Rectal smooth muscle tissue (tissue), 1 donor: ENCODE results near the gene PGBD5.

Experiments
- H3K27ac ChIP-seq: one replicate; pipeline ENCODE4 v1.7.0; 2013; ENCODE audit warnings: low read depth, low read length, inconsistent platforms
- H3K27me3 ChIP-seq: one replicate; pipeline ENCODE4 v1.7.0; 2013; ENCODE audit warnings: low read length; ENCODE audit not compliant: control insufficient read depth, insufficient read depth
- H3K36me3 ChIP-seq: one replicate; pipeline ENCODE4 v1.7.0; 2013; ENCODE audit warnings: low read length; ENCODE audit not compliant: control insufficient read depth, insufficient read depth
- H3K4me1 ChIP-seq: one replicate; pipeline ENCODE4 v1.7.0; 2013; ENCODE audit warnings: low read length; ENCODE audit not compliant: control insufficient read depth, insufficient read depth
- H3K4me3 ChIP-seq: one replicate; pipeline ENCODE4 v1.7.0; 2013; ENCODE audit warnings: low read length
- H3K9ac ChIP-seq: one replicate; pipeline ENCODE4 v1.7.0; 2013; ENCODE audit warnings: low read length

Gene PGBD5

DNA sequence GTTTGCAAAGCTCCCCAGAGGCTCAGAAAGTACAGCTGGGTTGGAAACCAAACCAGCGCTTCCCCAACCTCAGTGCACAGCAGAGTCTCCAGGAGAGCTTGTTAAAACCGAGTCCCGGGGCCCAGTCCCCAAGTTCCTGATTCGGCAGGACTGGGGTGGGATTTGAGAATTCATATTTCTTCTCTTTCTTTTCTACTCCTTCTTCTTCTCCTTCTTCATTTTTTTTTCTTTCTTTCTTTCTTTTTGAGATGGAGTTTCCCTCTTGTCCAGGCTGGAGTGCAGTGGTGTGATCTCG is 136.8 kb downstream of the PGBD5 start:
- H3K9ac ChIP-seq, result no peak overlapping the region
- no peaks in the 10 kb centered on the region for H3K4me1 ChIP-seq
- H3K36me3 ChIP-seq, result no peaks in the 10 kb centered on the region
- H3K27me3 ChIP-seq, result no peaks in the 10 kb centered on the region
- no peak overlapping the region for H3K4me3 ChIP-seq
- H3K27ac ChIP-seq, result no peak overlapping the region

DNA sequence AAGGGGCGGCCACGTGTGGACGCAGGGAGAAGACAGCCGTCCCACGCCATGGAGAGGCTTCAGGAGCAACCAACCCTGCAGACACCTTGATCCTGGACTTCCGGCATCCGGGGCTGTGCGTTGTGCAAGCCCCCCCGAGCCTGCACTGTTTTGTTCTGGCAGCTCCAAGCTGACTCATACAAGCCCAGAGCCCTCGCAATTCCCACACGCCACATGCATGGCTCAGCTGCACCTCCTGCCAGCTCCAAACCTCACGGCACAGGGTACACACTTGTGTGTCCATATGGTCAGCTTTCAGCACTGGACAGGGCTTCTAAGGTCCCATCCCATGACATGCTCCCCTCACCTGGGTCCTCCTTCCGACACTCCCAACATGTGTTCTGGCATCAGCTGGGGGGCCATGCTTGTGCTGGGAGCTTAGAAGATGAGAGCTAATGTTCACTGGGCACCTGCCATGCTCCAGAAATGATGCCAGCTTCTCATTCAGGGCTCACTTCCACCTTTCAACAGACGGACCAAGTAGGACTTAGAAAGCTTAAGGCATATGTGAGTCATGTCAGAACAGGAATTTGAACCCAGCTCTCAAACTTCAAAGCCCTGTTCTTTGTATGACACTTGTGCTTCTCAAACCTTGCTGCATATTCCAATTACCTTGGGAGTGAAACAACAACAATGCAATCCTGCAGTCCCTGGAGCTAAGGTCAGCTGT is 137.3 kb downstream of the PGBD5 start:
- no peaks in the 10 kb centered on the region for H3K27me3 ChIP-seq
- no peak overlapping the region for H3K9ac ChIP-seq
- H3K4me1 ChIP-seq, result no peaks in the 10 kb centered on the region
- H3K27ac ChIP-seq, result no peak overlapping the region
- H3K36me3 ChIP-seq, result no peaks in the 10 kb centered on the region
- H3K4me3 ChIP-seq, result no peak overlapping the region

GRCh38 chr1:230287674-230288315 is 138.3 kb downstream of the PGBD5 start:
- no peaks in the 10 kb centered on the region for H3K36me3 ChIP-seq
- H3K9ac ChIP-seq, result no peak overlapping the region
- no peaks in the 10 kb centered on the region for H3K27me3 ChIP-seq
- no peaks in the 10 kb centered on the region for H3K4me1 ChIP-seq
- H3K27ac ChIP-seq, result no peak overlapping the region
- H3K4me3 ChIP-seq, result no peak overlapping the region

GRCh38 chr1:230286890-230287269 is 139.3 kb downstream of the PGBD5 start:
- no peak overlapping the region for H3K4me3 ChIP-seq
- no peak overlapping the region for H3K9ac ChIP-seq
- no peaks in the 10 kb centered on the region for H3K36me3 ChIP-seq
- no peak overlapping the region for H3K27ac ChIP-seq
- H3K27me3 ChIP-seq, result no peaks in the 10 kb centered on the region
- no peaks in the 10 kb centered on the region for H3K4me1 ChIP-seq

- H3K4me1 ChIP-seq, result no peaks in the 10 kb centered on the region
- no peak overlapping the region for H3K27ac ChIP-seq
- H3K27me3 ChIP-seq, result no peaks in the 10 kb centered on the region
- no peak overlapping the region for H3K9ac ChIP-seq
- no peaks in the 10 kb centered on the region for H3K36me3 ChIP-seq
- H3K4me3 ChIP-seq, result no peak overlapping the region
These were observed 139.8 kb downstream of the PGBD5 start for GRCh38 chr1:230286166-230286889.

- no peaks in the 10 kb centered on the region for H3K4me1 ChIP-seq
- no peaks in the 10 kb centered on the region for H3K27me3 ChIP-seq
- no peak overlapping the region for H3K27ac ChIP-seq
- no peak overlapping the region for H3K9ac ChIP-seq
- no peaks in the 10 kb centered on the region for H3K36me3 ChIP-seq
- H3K4me3 ChIP-seq, result no peak overlapping the region
These were observed 140.8 kb downstream of the PGBD5 start for GRCh38 chr1:230285351-230285750.

GRCh38 chr1:230284891-230285290 is 141.2 kb downstream of the PGBD5 start:
- Histone ChIP-seq H3K4me1 (no peaks in the 10 kb centered on the region), H3K9ac (no peak overlapping the region), H3K27me3 (no peaks in the 10 kb centered on the region), H3K36me3 (no peaks in the 10 kb centered on the region), H3K27ac (no peak overlapping the region), H3K4me3 (no peak overlapping the region)

DNA sequence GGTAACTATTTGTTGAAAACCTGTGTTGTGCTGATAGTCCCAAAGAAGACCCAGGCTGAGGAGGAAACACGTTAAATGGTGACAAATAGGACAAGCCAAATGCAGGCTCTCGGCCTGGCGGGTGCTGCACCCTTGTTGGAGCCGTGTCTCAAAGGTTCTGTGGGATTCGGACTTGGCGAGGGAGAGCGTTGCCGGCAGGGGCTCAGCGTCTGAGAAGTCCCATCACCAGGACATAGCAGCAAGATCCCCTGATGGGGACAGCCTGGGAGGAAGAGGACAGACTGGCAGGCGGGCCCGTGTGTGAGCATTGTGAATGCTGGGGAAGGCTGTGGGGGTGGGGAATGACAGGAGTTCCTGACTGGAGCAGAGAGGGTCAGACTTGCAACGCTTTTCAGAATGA is 142.5 kb downstream of the PGBD5 start:
- no peaks in the 10 kb centered on the region for H3K27me3 ChIP-seq
- no peaks in the 10 kb centered on the region for H3K36me3 ChIP-seq
- no peak overlapping the region for H3K9ac ChIP-seq
- H3K27ac ChIP-seq, result no peak overlapping the region
- H3K4me3 ChIP-seq, result no peak overlapping the region
- H3K4me1 ChIP-seq, result no peaks in the 10 kb centered on the region

DNA sequence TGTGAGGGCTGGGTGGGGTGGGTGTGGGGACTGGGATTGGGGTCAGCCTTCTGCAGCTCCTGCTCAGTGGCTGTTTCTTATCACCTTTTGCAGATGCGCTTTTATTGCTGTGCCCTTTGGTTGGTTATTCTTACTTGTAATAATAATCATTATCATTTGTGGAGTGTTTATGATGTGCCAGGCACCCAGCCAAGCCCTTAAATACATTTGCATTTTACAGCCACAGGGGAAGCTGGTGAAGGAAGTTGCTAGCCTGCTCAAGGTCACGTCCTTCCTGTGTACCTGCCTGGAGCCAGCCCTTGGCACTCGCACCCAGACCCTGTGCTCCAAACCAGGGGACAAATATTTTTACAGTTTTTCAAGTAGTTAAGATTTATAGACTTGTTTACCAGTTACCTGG is 144.0 kb downstream of the PGBD5 start:
- Histone ChIP-seq H3K4me3 (no peak overlapping the region), H3K9ac (no peak overlapping the region), H3K36me3 (no peaks in the 10 kb centered on the region), H3K27ac (no peak overlapping the region), H3K27me3 (no peaks in the 10 kb centered on the region), H3K4me1 (no peaks in the 10 kb centered on the region)

DNA sequence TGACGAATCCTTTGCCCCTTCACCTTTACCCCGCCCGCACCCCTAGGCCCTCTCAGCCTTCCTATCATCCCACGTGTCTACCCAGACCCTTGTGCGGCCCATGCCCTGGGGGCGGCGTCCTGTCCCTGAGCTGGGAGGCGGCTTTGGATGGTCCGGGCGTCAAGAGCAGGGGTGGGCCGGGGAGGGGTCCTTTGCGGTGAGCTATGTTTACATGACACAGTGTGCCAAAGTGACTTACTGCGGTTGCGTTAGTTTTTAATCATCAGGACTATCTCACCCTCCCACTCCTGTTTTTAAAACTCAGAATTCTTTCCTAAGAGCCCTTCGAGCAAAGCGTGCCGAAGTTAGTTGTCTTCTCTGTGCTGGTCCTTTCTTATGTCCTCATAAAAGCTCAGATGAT is 144.6 kb downstream of the PGBD5 start:
- Histone ChIP-seq H3K36me3 (no peaks in the 10 kb centered on the region), H3K27ac (no peak overlapping the region), H3K9ac (no peak overlapping the region), H3K4me3 (no peak overlapping the region), H3K27me3 (no peaks in the 10 kb centered on the region), H3K4me1 (no peaks in the 10 kb centered on the region)

GRCh38 chr1:230280906-230281413 is 145.2 kb downstream of the PGBD5 start:
- Histone ChIP-seq H3K36me3 (peaks cover 3% of the 10 kb centered on the region), H3K27ac (no peak overlapping the region), H3K4me3 (no peak overlapping the region), H3K4me1 (no peaks in the 10 kb centered on the region), H3K27me3 (no peaks in the 10 kb centered on the region), H3K9ac (no peak overlapping the region)

DNA sequence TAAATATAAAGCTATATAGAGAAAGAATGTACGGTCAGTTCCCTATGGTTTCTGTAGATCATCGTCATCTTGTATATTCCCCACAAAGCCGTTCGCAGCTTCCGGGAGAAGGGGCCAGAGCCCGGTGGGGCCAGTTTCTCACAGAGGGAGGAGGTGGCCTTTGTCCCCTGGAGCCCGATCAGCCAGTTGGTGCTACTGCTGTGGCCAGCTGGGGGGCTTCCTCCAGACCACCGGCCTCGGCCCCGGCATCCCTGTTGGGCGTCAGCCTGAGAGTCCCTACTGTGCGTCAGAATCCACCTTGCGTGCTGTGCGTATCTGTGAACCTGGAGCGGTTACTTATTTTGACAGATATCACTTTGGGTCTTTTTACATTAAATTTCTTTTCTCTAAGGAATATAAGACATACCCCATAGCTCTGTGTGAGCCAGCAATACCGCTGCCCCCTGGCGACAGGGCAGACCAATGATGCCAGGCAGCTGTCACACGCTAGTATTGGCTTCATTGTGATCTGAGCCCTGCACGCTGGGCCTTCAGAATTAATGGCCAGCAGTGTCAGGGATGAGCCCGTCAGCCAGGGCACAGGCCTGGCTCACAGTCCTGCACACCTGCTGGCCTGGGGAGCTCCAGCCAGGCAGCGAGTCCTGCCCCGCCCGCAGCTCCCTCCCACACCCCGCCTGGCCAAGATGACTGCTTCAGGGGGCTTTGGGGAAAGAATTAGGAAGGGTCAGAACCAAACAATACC is 145.9 kb downstream of the PGBD5 start:
- Histone ChIP-seq H3K27me3 (no peaks in the 10 kb centered on the region), H3K36me3 (peaks cover 5% of the 10 kb centered on the region), H3K27ac (no peak overlapping the region), H3K4me3 (no peak overlapping the region), H3K9ac (no peak overlapping the region), H3K4me1 (no peaks in the 10 kb centered on the region)
